Activated CD4-positive, alpha-beta T cell treated with anti-CD3 and anti-CD28 coated beads for 1 hour (primary cell): ENCODE measurements around the gene S1PR2.
A peak's percentile ranks its signal among the peaks of the same experiment; 100 is the strongest.
"Not testable (repeated sequence)": the region's sequence is repeated elsewhere in the genome, so short reads cannot be mapped to it uniquely, and the experiment has no call there.

Source experiments
- DNase-seq: peaks from one replicate; pipeline ENCODE4 v3.0.0-alpha.2; 2020

Gene S1PR2

GRCh38 chr19:10222201-10222890, 8.8 kb downstream of the S1PR2 start:
- no peak for DNase-seq

- no peak for DNase-seq
Measured at GRCh38 chr19:10220695-10221094, 10.4 kb downstream of the S1PR2 start.

GRCh38 chr19:10219678-10220077, 11.5 kb downstream of the S1PR2 start:
- no peak for DNase-seq

- no peak for DNase-seq
Measured at GRCh38 chr19:10217085-10217484, 14.0 kb downstream of the S1PR2 start.

GRCh38 chr19:10214784-10215183, 16.3 kb downstream of the S1PR2 start:
- DNase-seq: no peak

- DNase-seq: no peak
Measured at GRCh38 chr19:10211691-10212090, 19.4 kb downstream of the S1PR2 start.

GRCh38 chr19:10211061-10211460, 20.1 kb downstream of the S1PR2 start:
- no peak for DNase-seq

- DNase-seq: no peak
Measured at GRCh38 chr19:10209315-10209714, 21.8 kb downstream of the S1PR2 start.

GRCh38 chr19:10207026-10207425, 24.1 kb downstream of the S1PR2 start:
- no peak for DNase-seq

GRCh38 chr19:10206226-10206885, 24.8 kb downstream of the S1PR2 start:
- DNase-seq: no peak

- no peak for DNase-seq
Measured at GRCh38 chr19:10205636-10206035, 25.5 kb downstream of the S1PR2 start.

GRCh38 chr19:10203686-10204085, 27.4 kb downstream of the S1PR2 start:
- DNase-seq: no peak

- DNase-seq: no peak
Measured at GRCh38 chr19:10201176-10201575, 30.0 kb downstream of the S1PR2 start.

GRCh38 chr19:10200101-10200500, 31.0 kb downstream of the S1PR2 start:
- DNase-seq: not testable (repeated sequence)

- not testable (repeated sequence) for DNase-seq
Measured at GRCh38 chr19:10198889-10199644, 32.1 kb downstream of the S1PR2 start.

- no peak for DNase-seq
Measured at GRCh38 chr19:10195199-10195519, 36.0 kb downstream of the S1PR2 start.

GRCh38 chr19:10194500-10195198, 36.5 kb downstream of the S1PR2 start, which contains the start of gene DNMT1:
Gene DNMT1, minus strand, starts transcription at chr19:10194953. Its CDS starts 54 bp downstream, at chr19:10194899.
- peak; percentile 95 for DNase-seq

GRCh38 chr19:10193790-10194499, 37.2 kb downstream of the S1PR2 start:
- no peak for DNase-seq

- DNase-seq: no peak
Measured at GRCh38 chr19:10192922-10193321, 38.2 kb downstream of the S1PR2 start.

- no peak for DNase-seq
Measured at GRCh38 chr19:10191347-10191746, 39.8 kb downstream of the S1PR2 start.

- no peak for DNase-seq
Measured at GRCh38 chr19:10190026-10190425, 41.1 kb downstream of the S1PR2 start.

GRCh38 chr19:10189616-10190015, 41.5 kb downstream of the S1PR2 start:
- DNase-seq: no peak

GRCh38 chr19:10187315-10187714, 43.8 kb downstream of the S1PR2 start:
- no peak for DNase-seq
